Neural progenitor cell (in vitro differentiated cells): Measurements from ENCODE around the gene ADM5. TPM values are rescaled to one million over a fixed set of nuclear protein-coding genes. Genes with fewer than 3 reads are reported as not detected.
A peak's percentile ranks its signal among the peaks of the same experiment; 100 is the strongest.

Source experiments
- DNase-seq: peaks from one replicate; pipeline ENCODE4 v3.0.0-alpha.2; 2016; ENCODE audit warnings: low spot score
- H2AFZ ChIP-seq: fragments of 200-600 bp; sonication (generic); replicated peaks from 2 replicates; pipeline ENCODE4 v1.6.1; 2016; ENCODE audit warnings: antibody characterized with exemption
- H3F3A ChIP-seq: fragments of 200-600 bp; sonication (generic); 2 replicates; pipeline ENCODE4 v1.6.1; 2016; ENCODE audit warnings: antibody characterized with exemption, low read depth
- H3K27ac ChIP-seq: fragments of 200-600 bp; sonication (generic); 2 replicates; pipeline ENCODE4 v1.5.1; 2016; ENCODE audit warnings: mild to moderate bottlenecking
- H3K27me3 ChIP-seq: fragments of 200-600 bp; sonication (generic); 2 replicates; pipeline ENCODE4 v1.6.1; 2016; ENCODE audit warnings: mild to moderate bottlenecking, moderate library complexity
- H3K36me3 ChIP-seq: fragments of 200-600 bp; sonication (generic); 2 replicates; pipeline ENCODE4 v1.5.1; 2016
- H3K4me1 ChIP-seq: fragments of 200-600 bp; sonication (generic); 2 replicates; pipeline ENCODE4 v1.6.1; 2016; ENCODE audit warnings: mixed run types
- H3K4me2 ChIP-seq: fragments of 200-600 bp; sonication (generic); 2 replicates; pipeline ENCODE4 v1.6.1; 2016
- H3K4me3 ChIP-seq: fragments of 200-600 bp; sonication (generic); 2 replicates; pipeline ENCODE4 v1.5.1; 2016
- H3K79me2 ChIP-seq: fragments of 200-600 bp; sonication (generic); 2 replicates; pipeline ENCODE4 v1.6.1; 2016; ENCODE audit warnings: low read depth
- H3K9ac ChIP-seq: fragments of 200-600 bp; sonication (generic); 2 replicates; pipeline ENCODE4 v1.6.1; 2016
- H3K9me3 ChIP-seq: fragments of 200-600 bp; sonication (generic); 2 replicates; pipeline ENCODE4 v1.5.1; 2016; ENCODE audit warnings: low read depth
- H4K20me1 ChIP-seq: fragments of 200-600 bp; sonication (generic); 2 replicates; pipeline ENCODE4 v1.6.1; 2016; ENCODE audit warnings: low read depth
- H3K27ac Mint-ChIP-seq: 3 replicates; pipeline ENCODE4 v1.8.0; 2021; ENCODE audit warnings: mixed read lengths
- H3K27me3 Mint-ChIP-seq: 2 replicates; pipeline ENCODE4 v1.8.0; 2022; ENCODE audit warnings: low read depth, mild to moderate bottlenecking, inconsistent platforms, moderate library complexity, mixed read lengths; ENCODE audit not compliant: insufficient read depth
- H3K36me3 Mint-ChIP-seq: 3 replicates; pipeline ENCODE4 v1.8.0; 2021; ENCODE audit warnings: mixed read lengths
- H3K4me1 Mint-ChIP-seq: 3 replicates; pipeline ENCODE4 v1.8.0; 2021; ENCODE audit warnings: mixed read lengths
- H3K4me3 Mint-ChIP-seq: 3 replicates; pipeline ENCODE4 v1.8.0; 2021; ENCODE audit warnings: mild to moderate bottlenecking, moderate library complexity, mixed read lengths
- H3K9me3 Mint-ChIP-seq: 3 replicates; pipeline ENCODE4 v1.8.0; 2020; ENCODE audit warnings: mixed read lengths
- CTCF ChIP-seq: fragments of 200-600 bp; sonication (generic); IDR thresholded peaks from 2 replicates; pipeline ENCODE4 v1.5.1; 2017; ENCODE audit warnings: antibody characterized with exemption, mild to moderate bottlenecking
- EZH2 ChIP-seq: fragments of 200-600 bp; sonication (generic); IDR thresholded peaks from 2 replicates; pipeline ENCODE4 v1.6.1; 2017; ENCODE audit warnings: antibody characterized with exemption, mild to moderate bottlenecking, moderate library complexity
- EZH2phosphoT487 ChIP-seq: fragments of 200-600 bp; sonication (generic); IDR thresholded peaks from 2 replicates; pipeline ENCODE4 v1.6.1; 2017; ENCODE audit warnings: antibody characterized with exemption
- total RNA-seq: library from RNA; depleted of rRNA; stranded (reverse); fragments of >200 nt; gene quantifications from 2 replicates; pipeline ENCODE4 v1.2.3, GENCODE V29; 2015; ENCODE audit warnings: low replicate concordance

ADM5 gene
- 6.0 and 9.4 TPM in 2 replicates for total RNA-seq

GRCh38 chr19:49689133-49690078 lies at the start of gene ADM5:
Gene ADM5 (plus strand): TSS chr19:49689594. CDS start chr19:49689838, 244 bp downstream.
- Histone ChIP-seq H3F3A (peaks cover 58% of the 10 kb centered on the region), H3K9ac (peak within 1 kb of the TSS; percentile 45), H3K4me3 (peak within 1 kb of the TSS; percentile 85), H3K36me3 (peaks cover 3% of the 10 kb centered on the region), H3K4me1 (peaks cover 14% of the 10 kb centered on the region), H2AFZ (no peak within 1 kb of the TSS), H3K4me2 (peak within 1 kb of the TSS; percentile 90), H3K79me2 (peaks cover 47% of the 10 kb centered on the region), H3K9me3 (no peaks in the 10 kb centered on the region), H3K27ac (peak within 1 kb of the TSS; percentile 86), H4K20me1 (peaks cover 53% of the 10 kb centered on the region), H3K27me3 (no peaks in the 10 kb centered on the region)
- peaks cover 12% of the 10 kb centered on the region for H3K27me3 Mint-ChIP-seq
- TF ChIP-seq EZH2phosphoT487 (no peak), CTCF (peak; percentile 58)
- peak; percentile 56 for DNase-seq
- peaks cover 36% of the 10 kb centered on the region for H3K4me1 Mint-ChIP-seq
- H3K36me3 Mint-ChIP-seq, result peaks cover 16% of the 10 kb centered on the region
- H3K27ac Mint-ChIP-seq, result peak within 1 kb of the TSS; percentile 94
- H3K9me3 Mint-ChIP-seq, result no peaks in the 10 kb centered on the region
- peak within 1 kb of the TSS; percentile 94 for H3K4me3 Mint-ChIP-seq

DNA sequence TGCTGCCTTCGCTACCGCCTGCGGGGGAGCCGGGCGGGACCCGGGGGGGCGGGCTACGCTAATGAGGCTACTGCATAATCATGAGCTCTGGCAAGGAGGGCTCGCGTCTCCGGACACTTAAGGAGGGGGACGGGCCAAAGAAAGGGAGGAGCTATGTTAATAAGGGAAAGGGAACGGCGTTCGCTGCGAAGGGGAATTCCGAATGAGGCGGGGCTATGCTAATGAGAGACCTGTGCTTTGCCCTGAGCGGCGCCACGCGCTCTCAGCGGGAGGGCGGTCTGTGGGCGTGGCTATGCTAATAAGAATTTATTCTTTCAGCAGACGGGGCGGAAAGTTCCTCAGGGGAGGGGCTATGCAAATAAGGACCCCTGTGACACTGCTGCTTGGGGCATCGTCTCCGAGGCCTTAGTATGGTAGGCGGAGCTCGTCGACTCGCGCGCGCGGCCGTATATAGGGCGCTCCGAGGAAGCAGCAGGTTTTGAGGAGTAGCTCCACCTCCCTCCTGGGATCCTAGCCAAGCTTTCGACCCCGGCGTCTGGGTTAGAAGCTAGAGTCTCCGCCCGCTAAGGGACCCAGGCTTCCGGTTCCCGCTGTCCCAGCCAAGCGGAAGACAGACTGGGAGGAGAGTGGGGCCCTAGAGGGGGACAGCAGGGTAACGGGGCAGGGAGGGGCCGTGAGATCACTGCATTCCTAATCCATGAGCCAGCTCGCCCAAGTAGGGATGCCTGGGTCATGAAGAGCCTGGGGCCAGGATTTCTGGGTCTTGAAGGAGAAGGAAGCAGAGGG lies 49.1 kb upstream of the ADM5 start, which contains the start of gene RRAS:
Gene RRAS (minus strand): TSS at position 31 of the 786 bp plus-strand sequence. CDS start 45 bp downstream, outside the sequence.
- H3K27me3 Mint-ChIP-seq, result peaks cover 12% of the 10 kb centered on the region
- peak; percentile 100 for DNase-seq
- Histone ChIP-seq H3K36me3 (no peaks in the 10 kb centered on the region), H3K79me2 (peaks cover 32% of the 10 kb centered on the region), H4K20me1 (peaks cover 22% of the 10 kb centered on the region), H3K9ac (peak within 1 kb of the TSS; percentile 57), H3K4me3 (peak within 1 kb of the TSS; percentile 65), H3K27ac (peak within 1 kb of the TSS; percentile 96), H3K9me3 (no peaks in the 10 kb centered on the region), H3K27me3 (peaks cover 11% of the 10 kb centered on the region), H3F3A (peaks cover 42% of the 10 kb centered on the region), H2AFZ (no peak within 1 kb of the TSS), H3K4me2 (peak within 1 kb of the TSS; percentile 87), H3K4me1 (peaks cover 53% of the 10 kb centered on the region)
- H3K27ac Mint-ChIP-seq, result peak within 1 kb of the TSS; percentile 99
- peaks cover 8% of the 10 kb centered on the region for H3K36me3 Mint-ChIP-seq
- H3K4me1 Mint-ChIP-seq, result peaks cover 69% of the 10 kb centered on the region
- no peaks in the 10 kb centered on the region for H3K9me3 Mint-ChIP-seq
- TF ChIP-seq EZH2phosphoT487 (no peak), EZH2 (no peak), CTCF (no peak)
- H3K4me3 Mint-ChIP-seq, result peak within 1 kb of the TSS; percentile 99

- peaks cover 56% of the 10 kb centered on the region for H3K4me1 Mint-ChIP-seq
Observed at GRCh38 chr19:49641688-49642491, 47.5 kb upstream of the ADM5 start, which contains the start of gene SCAF1. Gene SCAF1 (plus strand): TSS chr19:49642209. CDS start chr19:49645027, 2,818 bp downstream.

More at GRCh38 chr19:49641688-49642491, 47.5 kb upstream of the ADM5 start, which contains the start of gene SCAF1:
- H3K27ac Mint-ChIP-seq, result peak within 1 kb of the TSS; percentile 99
- H3K36me3 Mint-ChIP-seq, result peaks cover 17% of the 10 kb centered on the region
- no peak for TF ChIP-seq EZH2phosphoT487
- TF ChIP-seq CTCF, result no peak
- no peak for TF ChIP-seq EZH2
- Histone ChIP-seq H3K4me3 (peak within 1 kb of the TSS; percentile 90), H3F3A (peaks cover 41% of the 10 kb centered on the region), H4K20me1 (peaks cover 33% of the 10 kb centered on the region), H3K27ac (peak within 1 kb of the TSS; percentile 96), H3K9me3 (no peaks in the 10 kb centered on the region), H3K9ac (peak within 1 kb of the TSS; percentile 97), H3K4me2 (peak within 1 kb of the TSS; percentile 95), H3K36me3 (no peaks in the 10 kb centered on the region), H3K79me2 (peaks cover 41% of the 10 kb centered on the region), H3K4me1 (peaks cover 37% of the 10 kb centered on the region), H3K27me3 (peaks cover 11% of the 10 kb centered on the region), H2AFZ (peak within 1 kb of the TSS; percentile 77)
- peak; percentile 100 for DNase-seq
- H3K27me3 Mint-ChIP-seq, result peaks cover 11% of the 10 kb centered on the region
- peak within 1 kb of the TSS; percentile 99 for H3K4me3 Mint-ChIP-seq
- H3K9me3 Mint-ChIP-seq, result no peaks in the 10 kb centered on the region
